Ascending aorta (tissue), 2 donors: ENCODE data around the gene RRM2. TPM values are rescaled to one million over a fixed set of nuclear protein-coding genes. Genes with fewer than 3 reads are reported as not detected.

Experiments used
- DNase-seq, 2 donors: peaks; one replicate each; pipeline ENCODE4 v3.0.0-alpha.2; 2019; ENCODE audit warnings: low spot score in 2 of 2
- H3K27ac ChIP-seq, 2 donors: fragments of 200-600 bp; sonication (generic); one replicate each; pipeline ENCODE4 v1.5.1; 2016 to 2017; ENCODE audit warnings: mild to moderate bottlenecking in 1 of 2
- H3K27me3 ChIP-seq: fragments of 200-600 bp; sonication (generic); one replicate; pipeline ENCODE4 v1.5.1; 2017
- H3K36me3 ChIP-seq, 2 donors: fragments of 200-600 bp; sonication (generic); one replicate each; pipeline ENCODE4 v1.5.1; 2016
- H3K4me1 ChIP-seq, 2 donors: fragments of 200-600 bp; sonication (generic); one replicate each; pipeline ENCODE4 v1.5.1; 2016 to 2017; ENCODE audit warnings: mild to moderate bottlenecking in 1 of 2
- H3K4me3 ChIP-seq, 2 donors: fragments of 200-600 bp; sonication (generic); one replicate each; pipeline ENCODE4 v1.5.1; 2016 to 2017; ENCODE audit warnings: mild to moderate bottlenecking in 1 of 2
- H3K9me3 ChIP-seq, 2 donors: fragments of 200-600 bp; sonication (generic); one replicate each; pipeline ENCODE4 v1.5.1; 2016
- intact Hi-C: fragments of 100-400 bp; cut with DNase I; formaldehyde crosslinking; loops from one replicate; pipeline ENCODE4 v1.15.1; 2023
- total RNA-seq: library from RNA; depleted of rRNA; stranded (reverse); fragments of >200 nt; gene quantifications from one replicate; pipeline ENCODE4 v1.1.0, GENCODE V29; 2016
- TF ChIP-seq, protein P1 (sequence below), 3 experiments: fragments of 200-600 bp in 2 of 3; fragments of 450-650 bp in 1 of 3; sonication (generic) in 2 of 3; IDR thresholded peaks; one replicate each; pipeline ENCODE4 v1.5.1; 2016 to 2019; ENCODE audit warnings: antibody characterized with exemption in 3 of 3, mild to moderate bottlenecking in 1 of 3, moderate library complexity in 1 of 3

The RRM2 gene
- total RNA-seq, 1 donor from 2014 or later, result not detected

DNA sequence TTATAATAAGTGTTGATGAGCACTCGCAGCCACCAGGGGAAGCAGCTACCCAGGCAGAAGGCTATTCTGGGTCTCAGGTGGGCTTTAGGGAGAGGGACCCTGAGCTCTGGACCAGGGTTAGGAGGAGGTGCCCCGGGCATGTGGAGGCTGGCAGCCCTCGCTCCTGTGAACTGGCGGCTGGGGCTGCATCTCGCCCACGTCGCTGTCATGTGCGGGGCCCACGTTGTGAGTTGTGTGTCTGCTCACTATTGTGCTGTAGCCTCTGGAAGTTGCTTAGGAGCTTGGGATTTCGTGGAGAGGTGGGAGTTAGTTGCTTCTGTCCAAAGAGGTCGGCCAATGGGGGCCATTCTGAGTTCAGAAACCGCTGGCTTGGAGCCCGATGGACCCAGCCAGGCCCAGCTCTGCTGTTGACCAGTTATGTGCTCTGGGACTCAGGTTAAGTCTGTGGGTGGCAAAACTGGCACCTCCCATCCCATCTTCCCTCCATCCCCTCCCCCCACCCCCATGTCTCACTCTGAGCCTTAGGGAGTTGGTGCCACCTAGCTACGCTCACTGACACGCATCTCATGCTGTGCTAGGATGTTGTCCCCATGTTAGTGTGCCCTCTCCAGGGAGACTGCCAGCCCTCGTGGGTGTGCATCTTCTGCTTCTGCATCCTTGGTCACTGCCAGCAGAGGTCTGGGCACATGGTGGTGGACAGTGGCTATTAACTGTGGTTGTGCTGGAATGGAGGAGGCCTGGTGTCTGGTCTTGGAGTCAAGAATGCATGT is 18.5 kb downstream of the RRM2 start:
- intact Hi-C loops, result no loop called here
- TF ChIP-seq, protein P1, sequence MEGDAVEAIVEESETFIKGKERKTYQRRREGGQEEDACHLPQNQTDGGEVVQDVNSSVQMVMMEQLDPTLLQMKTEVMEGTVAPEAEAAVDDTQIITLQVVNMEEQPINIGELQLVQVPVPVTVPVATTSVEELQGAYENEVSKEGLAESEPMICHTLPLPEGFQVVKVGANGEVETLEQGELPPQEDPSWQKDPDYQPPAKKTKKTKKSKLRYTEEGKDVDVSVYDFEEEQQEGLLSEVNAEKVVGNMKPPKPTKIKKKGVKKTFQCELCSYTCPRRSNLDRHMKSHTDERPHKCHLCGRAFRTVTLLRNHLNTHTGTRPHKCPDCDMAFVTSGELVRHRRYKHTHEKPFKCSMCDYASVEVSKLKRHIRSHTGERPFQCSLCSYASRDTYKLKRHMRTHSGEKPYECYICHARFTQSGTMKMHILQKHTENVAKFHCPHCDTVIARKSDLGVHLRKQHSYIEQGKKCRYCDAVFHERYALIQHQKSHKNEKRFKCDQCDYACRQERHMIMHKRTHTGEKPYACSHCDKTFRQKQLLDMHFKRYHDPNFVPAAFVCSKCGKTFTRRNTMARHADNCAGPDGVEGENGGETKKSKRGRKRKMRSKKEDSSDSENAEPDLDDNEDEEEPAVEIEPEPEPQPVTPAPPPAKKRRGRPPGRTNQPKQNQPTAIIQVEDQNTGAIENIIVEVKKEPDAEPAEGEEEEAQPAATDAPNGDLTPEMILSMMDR (IDR thresholded peaks at IDR 0.05), result no peak
- H3K27me3 ChIP-seq, result no peaks in the 10 kb centered on the region
- H3K4me3 ChIP-seq, result no peak overlapping the region
- no peak for DNase-seq
- H3K27ac ChIP-seq, result no peak overlapping the region
- H3K9me3 ChIP-seq, result no peaks in the 10 kb centered on the region
- H3K36me3 ChIP-seq, result no peaks in the 10 kb centered on the region
- H3K4me1 ChIP-seq, result no peaks in the 10 kb centered on the region

DNA sequence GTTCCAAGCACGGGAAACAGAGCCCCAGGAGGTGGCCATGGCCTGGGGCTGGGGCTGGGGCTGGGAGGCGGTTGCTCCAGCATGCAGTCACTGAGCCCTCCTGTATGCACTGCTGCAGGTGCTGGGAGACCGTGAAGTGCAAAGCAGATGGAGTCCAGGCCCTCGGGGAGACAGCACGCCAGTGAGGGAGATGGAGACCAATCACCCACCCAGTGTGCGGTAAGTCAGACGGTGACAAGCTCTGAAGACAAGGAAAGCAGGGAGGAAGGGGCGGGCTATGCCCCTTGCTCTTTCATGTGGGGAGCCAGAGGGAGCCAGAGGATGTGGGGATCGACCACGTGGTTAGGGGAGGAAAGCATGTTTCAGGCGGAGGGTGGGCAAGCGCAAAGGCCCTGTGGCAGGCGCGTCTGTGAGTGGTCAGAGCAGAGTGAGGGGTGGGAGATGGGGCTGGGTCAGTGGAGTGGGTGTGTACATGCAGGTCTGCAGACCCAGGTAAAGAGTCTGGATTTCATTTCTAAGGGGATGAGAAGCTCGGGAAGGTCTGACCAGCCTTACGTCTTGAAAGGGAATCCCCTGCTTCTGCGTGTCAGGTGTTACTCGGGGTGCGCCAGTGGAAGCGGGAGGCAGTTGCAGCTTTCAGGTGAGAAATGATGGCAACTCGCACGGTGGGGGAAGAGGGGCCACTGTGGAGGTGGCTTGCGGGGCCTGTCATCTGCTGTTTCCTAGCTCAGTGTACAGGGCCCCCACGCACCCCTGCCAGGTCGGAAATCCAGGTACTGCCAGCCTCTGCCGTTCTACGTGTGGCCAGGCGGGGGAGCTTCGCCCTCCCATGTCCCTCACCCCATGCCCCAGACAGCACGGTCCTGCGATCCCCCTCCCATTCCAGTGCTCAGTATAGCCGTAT is 19.4 kb downstream of the RRM2 start:
- H3K36me3 ChIP-seq, result no peaks in the 10 kb centered on the region
- H3K4me1 ChIP-seq, result no peaks in the 10 kb centered on the region
- TF ChIP-seq, protein P1 (IDR thresholded peaks at IDR 0.05), result peak in 1 of 3 experiments; percentile 36
- no peak overlapping the region for H3K27ac ChIP-seq
- intact Hi-C loops, result no loop called here
- no peak for DNase-seq
- H3K27me3 ChIP-seq, result no peaks in the 10 kb centered on the region
- no peaks in the 10 kb centered on the region for H3K9me3 ChIP-seq
- H3K4me3 ChIP-seq, result no peak overlapping the region

DNA sequence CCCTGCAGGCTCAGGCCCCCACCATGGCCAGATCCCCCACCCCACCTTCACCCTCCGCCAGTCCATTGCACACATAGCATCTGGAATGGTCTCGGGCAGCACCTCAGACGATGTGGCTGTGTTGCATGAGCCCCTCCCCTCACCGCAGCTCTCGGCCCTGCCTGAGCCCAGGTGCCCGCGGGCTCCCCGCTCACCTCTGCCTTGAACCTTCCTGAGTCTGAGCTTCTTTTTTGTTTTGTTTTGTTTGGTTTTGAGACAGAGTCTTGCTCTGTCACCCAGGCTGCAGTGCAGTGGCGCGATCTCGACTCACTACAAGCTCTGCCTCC is 20.1 kb downstream of the RRM2 start:
- Histone ChIP-seq H3K36me3 (no peaks in the 10 kb centered on the region), H3K9me3 (no peaks in the 10 kb centered on the region), H3K27me3 (no peaks in the 10 kb centered on the region), H3K27ac (no peak overlapping the region), H3K4me1 (no peaks in the 10 kb centered on the region), H3K4me3 (no peak overlapping the region)
- TF ChIP-seq, protein P1 (IDR thresholded peaks at IDR 0.05), result no peak
- no peak for DNase-seq
- intact Hi-C loops, result no loop called here

DNA sequence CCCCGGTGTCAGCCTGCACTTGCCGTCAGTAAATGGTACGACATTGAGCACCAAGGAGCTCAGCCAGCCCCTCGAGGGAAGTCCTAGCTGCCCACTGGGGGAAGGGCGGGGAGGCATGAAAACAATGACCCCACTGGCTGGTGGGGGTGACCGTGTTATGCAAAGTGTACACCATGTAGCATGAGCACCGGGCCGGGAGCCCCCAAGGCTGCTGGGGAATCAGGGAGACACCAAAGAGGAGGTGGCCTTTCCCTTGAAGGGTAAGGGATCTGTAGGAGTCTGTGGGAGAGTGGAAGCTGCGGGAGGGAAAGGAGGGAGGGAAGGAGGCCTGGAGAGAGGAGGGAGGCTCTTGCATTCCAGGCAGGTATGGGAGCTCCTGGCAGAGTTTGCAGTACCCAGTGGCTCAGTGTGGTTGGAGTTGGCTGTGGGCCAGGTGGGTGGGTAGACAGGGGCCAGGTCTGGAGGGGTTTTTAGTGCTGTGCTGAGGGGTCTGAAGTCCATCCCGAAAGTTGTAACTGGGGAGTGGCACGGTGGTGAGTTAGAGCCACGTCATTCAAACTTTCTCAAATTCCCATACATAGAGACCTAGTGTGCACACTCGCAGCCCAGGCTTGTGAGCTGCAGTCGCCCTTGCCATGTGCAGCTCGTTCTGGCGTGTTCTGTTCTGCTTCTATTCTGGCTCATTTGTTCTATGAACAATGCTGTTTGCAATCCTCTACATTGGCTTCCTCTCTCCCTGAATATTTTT is 22.4 kb downstream of the RRM2 start:
- TF ChIP-seq, protein P1 (IDR thresholded peaks at IDR 0.05), result no peak
- Histone ChIP-seq H3K27me3 (no peaks in the 10 kb centered on the region), H3K27ac (no peak overlapping the region), H3K36me3 (no peaks in the 10 kb centered on the region), H3K4me1 (no peaks in the 10 kb centered on the region), H3K4me3 (no peak overlapping the region), H3K9me3 (no peaks in the 10 kb centered on the region)
- intact Hi-C loops, result no loop called here
- DNase-seq, result no peak

DNA sequence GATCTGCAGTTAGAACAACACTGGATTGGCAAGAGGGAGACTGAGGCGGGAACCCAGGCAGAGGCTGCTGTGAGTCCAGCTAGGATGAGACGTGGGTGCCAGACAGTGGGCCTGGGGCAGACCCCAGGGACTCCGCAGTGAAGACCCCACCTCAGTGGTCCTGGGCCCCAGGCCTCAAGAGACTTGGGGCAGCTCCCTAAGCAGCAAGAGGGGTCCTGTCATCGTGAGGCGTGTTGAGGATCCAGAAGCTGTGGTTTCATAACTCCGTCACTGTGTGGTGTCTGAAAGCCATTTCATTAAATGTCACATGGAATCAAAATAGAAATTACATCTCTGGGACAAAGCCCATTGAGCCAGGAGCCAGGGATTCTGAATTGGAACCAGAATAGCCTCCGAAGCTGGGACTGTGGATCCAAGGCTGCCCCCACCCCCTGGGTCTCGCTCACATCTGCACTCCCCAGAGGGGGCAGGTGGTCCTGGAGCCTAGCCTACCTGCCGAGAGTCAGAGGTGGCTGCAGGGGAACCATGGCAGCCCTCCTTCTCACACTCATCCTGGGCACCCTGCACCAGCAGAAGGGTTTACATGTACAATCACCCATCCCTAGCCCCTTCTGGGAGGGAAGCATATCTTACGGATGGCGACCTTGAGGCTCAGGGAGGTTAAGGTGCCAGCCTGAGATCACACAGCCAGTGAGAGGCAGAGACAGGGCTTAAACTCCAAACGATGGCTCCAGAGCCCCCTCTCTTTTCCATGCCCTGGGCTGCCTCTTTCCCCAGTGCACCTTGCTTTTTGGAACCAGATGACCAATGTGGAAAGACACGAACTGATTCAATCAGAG is 23.2 kb downstream of the RRM2 start:
- Histone ChIP-seq H3K27me3 (no peaks in the 10 kb centered on the region), H3K4me1 (no peaks in the 10 kb centered on the region), H3K27ac (no peak overlapping the region), H3K36me3 (no peaks in the 10 kb centered on the region), H3K4me3 (no peak overlapping the region), H3K9me3 (no peaks in the 10 kb centered on the region)
- TF ChIP-seq, protein P1 (IDR thresholded peaks at IDR 0.05), result no peak
- no peak for DNase-seq
- intact Hi-C loops, result no loop called here
